ENCODE data around the gene REM2.

DNA sequence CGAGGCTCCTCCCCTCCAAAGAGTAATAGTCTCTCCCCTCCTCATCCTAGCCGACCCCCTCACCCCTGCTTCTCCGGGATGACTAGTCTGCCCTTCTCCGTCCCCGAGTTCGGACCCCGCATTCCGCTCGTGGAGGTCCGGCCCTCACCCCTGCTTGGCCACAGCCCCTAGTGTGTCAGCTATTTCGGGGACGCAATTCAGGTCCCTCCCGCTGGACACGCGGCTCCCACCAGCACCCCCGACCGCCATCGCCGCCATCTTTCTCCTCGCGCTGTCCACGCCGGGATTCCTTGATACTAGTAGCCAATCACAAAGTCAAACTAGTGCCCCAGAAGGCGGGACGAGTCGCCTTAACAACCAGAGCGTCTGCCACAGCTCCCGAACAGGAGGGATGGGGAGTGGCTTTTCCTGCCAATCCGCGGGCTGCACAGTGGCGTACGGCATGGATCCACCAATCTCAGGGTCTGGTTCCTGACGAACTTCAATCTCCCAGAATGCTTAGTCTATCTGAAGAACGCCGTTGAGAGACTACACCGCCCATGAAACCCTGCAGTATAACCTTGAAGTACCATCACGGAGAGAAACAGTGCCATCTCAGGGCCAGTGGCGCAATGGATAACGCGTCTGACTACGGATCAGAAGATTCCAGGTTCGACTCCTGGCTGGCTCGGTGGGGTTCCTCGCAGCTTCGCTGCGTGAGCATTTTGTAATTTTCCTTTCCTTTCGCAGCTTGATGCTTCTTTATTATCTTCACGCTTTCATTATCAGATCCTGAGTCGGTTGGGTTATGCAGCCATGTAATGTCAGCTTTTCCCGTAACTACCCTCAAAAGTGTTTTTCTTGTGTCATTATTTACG is 46.3 kb downstream of the REM2 start, which contains the start of gene PRMT5:
- TF ChIP-seq, protein P1, sequence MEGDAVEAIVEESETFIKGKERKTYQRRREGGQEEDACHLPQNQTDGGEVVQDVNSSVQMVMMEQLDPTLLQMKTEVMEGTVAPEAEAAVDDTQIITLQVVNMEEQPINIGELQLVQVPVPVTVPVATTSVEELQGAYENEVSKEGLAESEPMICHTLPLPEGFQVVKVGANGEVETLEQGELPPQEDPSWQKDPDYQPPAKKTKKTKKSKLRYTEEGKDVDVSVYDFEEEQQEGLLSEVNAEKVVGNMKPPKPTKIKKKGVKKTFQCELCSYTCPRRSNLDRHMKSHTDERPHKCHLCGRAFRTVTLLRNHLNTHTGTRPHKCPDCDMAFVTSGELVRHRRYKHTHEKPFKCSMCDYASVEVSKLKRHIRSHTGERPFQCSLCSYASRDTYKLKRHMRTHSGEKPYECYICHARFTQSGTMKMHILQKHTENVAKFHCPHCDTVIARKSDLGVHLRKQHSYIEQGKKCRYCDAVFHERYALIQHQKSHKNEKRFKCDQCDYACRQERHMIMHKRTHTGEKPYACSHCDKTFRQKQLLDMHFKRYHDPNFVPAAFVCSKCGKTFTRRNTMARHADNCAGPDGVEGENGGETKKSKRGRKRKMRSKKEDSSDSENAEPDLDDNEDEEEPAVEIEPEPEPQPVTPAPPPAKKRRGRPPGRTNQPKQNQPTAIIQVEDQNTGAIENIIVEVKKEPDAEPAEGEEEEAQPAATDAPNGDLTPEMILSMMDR (IDR thresholded peaks at IDR 0.05) = no peak
- TF ChIP-seq ZFX (IDR thresholded peaks at IDR 0.05; ENCODE audit: borderline replicate concordance) = no peak
